HG02852 (cell line): ENCODE results near the gene SPATA21.

ENCODE experiments used
- ATAC-seq: cut with Tn5 transposase; IDR thresholded peaks from one replicate; pipeline ENCODE4 v1.9.1; 2021; ENCODE audit warnings: mild to moderate bottlenecking, moderate library complexity; ENCODE audit not compliant: unreplicated experiment

SPATA21 gene

GRCh38 chr1:16451841-16452528 lies 14.8 kb upstream of the SPATA21 start:
- ATAC-seq, result no peak

- no peak for ATAC-seq
These were observed 13.7 kb upstream of the SPATA21 start for GRCh38 chr1:16450863-16451481.

GRCh38 chr1:16449666-16450065 lies 12.4 kb upstream of the SPATA21 start:
- ATAC-seq, result no peak

GRCh38 chr1:16449065-16449464 lies 11.8 kb upstream of the SPATA21 start:
- ATAC-seq, result no peak

- no peak for ATAC-seq
These were observed 10.4 kb upstream of the SPATA21 start for GRCh38 chr1:16447641-16448040.

GRCh38 chr1:16446116-16446515 lies 8.9 kb upstream of the SPATA21 start:
- ATAC-seq, result no peak

- ATAC-seq, result no peak
These were observed 7.8 kb upstream of the SPATA21 start for GRCh38 chr1:16445052-16445451.

- no peak for ATAC-seq
These were observed 6.9 kb upstream of the SPATA21 start for GRCh38 chr1:16443975-16444770.

- no peak for ATAC-seq
These were observed 5.7 kb upstream of the SPATA21 start for GRCh38 chr1:16442941-16443340.

- ATAC-seq, result no peak
These were observed 5.0 kb upstream of the SPATA21 start for GRCh38 chr1:16442265-16442664.

- ATAC-seq, result no peak
These were observed 4.0 kb upstream of the SPATA21 start for GRCh38 chr1:16441282-16441665.

- ATAC-seq, result peak; percentile 79
These were observed 3.5 kb upstream of the SPATA21 start, which contains the start of gene NECAP2 for GRCh38 chr1:16440470-16441281. Gene NECAP2 (plus strand): TSS chr1:16440724. CDS start chr1:16440762, 38 bp downstream.

GRCh38 chr1:16440131-16440469 lies 2.9 kb upstream of the SPATA21 start:
- ATAC-seq, result peak; percentile 21

- no peak for ATAC-seq
These were observed 1.7 kb upstream of the SPATA21 start for GRCh38 chr1:16438924-16439323.

- ATAC-seq, result no peak
These were observed 1.3 kb upstream of the SPATA21 start for GRCh38 chr1:16438516-16438915.

- ATAC-seq, result no peak
These were observed 2.7 kb downstream of the SPATA21 start for GRCh38 chr1:16434501-16434900.

GRCh38 chr1:16434007-16434406 lies 3.2 kb downstream of the SPATA21 start:
- ATAC-seq, result no peak

GRCh38 chr1:16433030-16433429 lies 4.2 kb downstream of the SPATA21 start:
- no peak for ATAC-seq

GRCh38 chr1:16430606-16431005 lies 6.6 kb downstream of the SPATA21 start:
- ATAC-seq, result no peak

GRCh38 chr1:16425125-16426025 lies 11.8 kb downstream of the SPATA21 start:
- ATAC-seq, result no peak
